ENCODE measurements around the gene OSBPL6. TPM values are rescaled to one million over a fixed set of nuclear protein-coding genes. Genes with fewer than 3 reads are reported as not detected.

OSBPL6 gene
- total and polyA plus RNA-seq, 9 of the 15 experiments (the other 6 are each of a cell fraction or from before 2014, with no cell fraction given): 3.4 to 12.7 (median 9.3) TPM

- peak overlapping the region; percentile 90 for H3K4me3 ChIP-seq
- 4% methylated on average over 18 of the region's 18 CpGs for WGBS (ENCODE audit: insufficient coverage, low coverage, missing lambda C conversion rate)
- DNase-seq (ENCODE audit: extremely low read depth in 1 of 4, low spot score in 3 of 4): peak in 1 of 4 experiments; percentile 14
- peaks cover 38% of the 10 kb centered on the region for H3K36me3 ChIP-seq (ENCODE audit: control insufficient read depth, insufficient read depth, low read length)
- peaks cover 32% of the 10 kb centered on the region for H3K79me2 ChIP-seq (ENCODE audit: control insufficient read depth, insufficient read depth, low read length)
- intact Hi-C loops (cut with micrococcal nuclease): loop anchor here (2.0 kb wide), 1 partner anchor 35 kb away; no protein-coding TSS in a partner anchor
- no peak for ATAC-seq
- H3K27ac ChIP-seq (ENCODE audit: extremely low read depth, low read depth, low read length): peak overlapping the region; percentile 96
- H3K27me3 ChIP-seq (ENCODE audit: control insufficient read depth in 2 of 2, insufficient read depth in 2 of 2, low read length in 2 of 2): no peaks in the 10 kb centered on the region
- peaks cover 14 to 19% of the 10 kb centered on the region in 2 experiments; a peak in 4 of 5 replicates for H3K4me1 ChIP-seq (replicated peaks in 1 of 2; ENCODE audit: control insufficient read depth in 2 of 2, insufficient read depth in 2 of 2, low read length in 2 of 2)
- H3K9ac ChIP-seq (ENCODE audit: insufficient read depth in 1 of 2, low read depth in 2 of 2, low read length in 2 of 2): peak overlapping the region; percentile 91 to 97
- FAIRE-seq: peak; percentile 37
- H4K20me1 ChIP-seq (replicated peaks; ENCODE audit: control insufficient read depth, insufficient read depth, low read length): 0 out of 2 replicates have a peak, but pooled peaks cover 7% of the 10 kb centered on the region
- H2AFZ ChIP-seq (ENCODE audit: low read depth, low read length): peak overlapping the region; percentile 98
- POLR2A ChIA-PET: interaction anchor here (0.6 to 2.9 kb wide), 9 partner anchors 9 to 119 kb away, joined by 3 to 23 read pairs (median 4); no protein-coding TSS in a partner anchor
- in situ Hi-C loops (cut with MboI): no loop called here
- CTCF ChIA-PET (ENCODE audit: low intra/inter-chr PET ratio): no interaction called here
- no peaks in the 10 kb centered on the region for H3K9me3 ChIP-seq (replicated peaks; ENCODE audit: control insufficient read depth, insufficient read depth, low read depth, low read length)
- BruUV-seq (replicated peaks): TSS peak; percentile 54
- H3K4me2 ChIP-seq (ENCODE audit: insufficient read depth, low read length): peak overlapping the region; percentile 95
- no peaks in the 10 kb centered on the region for H3K9me1 ChIP-seq (ENCODE audit: control insufficient read depth, insufficient read depth, low read length)
- TF ChIP-seq SP1 (CRISPR knock-in tag; IDR thresholded peaks at IDR 0.05) (0 out of 2 replicates have a peak, but pooled peaks have one; percentile 53), DMBX1 (CRISPR knock-in tag; IDR thresholded peaks at IDR 0.05; ENCODE audit: borderline replicate concordance) (no peak), RNF2 (IDR thresholded peaks at IDR 0.05) (no peak; the same call in 1 of the 2 replicates)
- TF ChIP-seq, protein P1, sequence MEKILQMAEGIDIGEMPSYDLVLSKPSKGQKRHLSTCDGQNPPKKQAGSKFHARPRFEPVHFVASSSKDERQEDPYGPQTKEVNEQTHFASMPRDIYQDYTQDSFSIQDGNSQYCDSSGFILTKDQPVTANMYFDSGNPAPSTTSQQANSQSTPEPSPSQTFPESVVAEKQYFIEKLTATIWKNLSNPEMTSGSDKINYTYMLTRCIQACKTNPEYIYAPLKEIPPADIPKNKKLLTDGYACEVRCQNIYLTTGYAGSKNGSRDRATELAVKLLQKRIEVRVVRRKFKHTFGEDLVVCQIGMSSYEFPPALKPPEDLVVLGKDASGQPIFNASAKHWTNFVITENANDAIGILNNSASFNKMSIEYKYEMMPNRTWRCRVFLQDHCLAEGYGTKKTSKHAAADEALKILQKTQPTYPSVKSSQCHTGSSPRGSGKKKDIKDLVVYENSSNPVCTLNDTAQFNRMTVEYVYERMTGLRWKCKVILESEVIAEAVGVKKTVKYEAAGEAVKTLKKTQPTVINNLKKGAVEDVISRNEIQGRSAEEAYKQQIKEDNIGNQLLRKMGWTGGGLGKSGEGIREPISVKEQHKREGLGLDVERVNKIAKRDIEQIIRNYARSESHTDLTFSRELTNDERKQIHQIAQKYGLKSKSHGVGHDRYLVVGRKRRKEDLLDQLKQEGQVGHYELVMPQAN (IDR thresholded peaks at IDR 0.05; ENCODE audit: borderline replicate concordance): peak; percentile 73
- TF ChIP-seq, protein P2, sequence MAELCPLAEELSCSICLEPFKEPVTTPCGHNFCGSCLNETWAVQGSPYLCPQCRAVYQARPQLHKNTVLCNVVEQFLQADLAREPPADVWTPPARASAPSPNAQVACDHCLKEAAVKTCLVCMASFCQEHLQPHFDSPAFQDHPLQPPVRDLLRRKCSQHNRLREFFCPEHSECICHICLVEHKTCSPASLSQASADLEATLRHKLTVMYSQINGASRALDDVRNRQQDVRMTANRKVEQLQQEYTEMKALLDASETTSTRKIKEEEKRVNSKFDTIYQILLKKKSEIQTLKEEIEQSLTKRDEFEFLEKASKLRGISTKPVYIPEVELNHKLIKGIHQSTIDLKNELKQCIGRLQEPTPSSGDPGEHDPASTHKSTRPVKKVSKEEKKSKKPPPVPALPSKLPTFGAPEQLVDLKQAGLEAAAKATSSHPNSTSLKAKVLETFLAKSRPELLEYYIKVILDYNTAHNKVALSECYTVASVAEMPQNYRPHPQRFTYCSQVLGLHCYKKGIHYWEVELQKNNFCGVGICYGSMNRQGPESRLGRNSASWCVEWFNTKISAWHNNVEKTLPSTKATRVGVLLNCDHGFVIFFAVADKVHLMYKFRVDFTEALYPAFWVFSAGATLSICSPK (IDR thresholded peaks at IDR 0.05; ENCODE audit: borderline replicate concordance): peak; percentile 88; the same call in 1 of the 2 replicates
- TF ChIP-seq, protein P3, sequence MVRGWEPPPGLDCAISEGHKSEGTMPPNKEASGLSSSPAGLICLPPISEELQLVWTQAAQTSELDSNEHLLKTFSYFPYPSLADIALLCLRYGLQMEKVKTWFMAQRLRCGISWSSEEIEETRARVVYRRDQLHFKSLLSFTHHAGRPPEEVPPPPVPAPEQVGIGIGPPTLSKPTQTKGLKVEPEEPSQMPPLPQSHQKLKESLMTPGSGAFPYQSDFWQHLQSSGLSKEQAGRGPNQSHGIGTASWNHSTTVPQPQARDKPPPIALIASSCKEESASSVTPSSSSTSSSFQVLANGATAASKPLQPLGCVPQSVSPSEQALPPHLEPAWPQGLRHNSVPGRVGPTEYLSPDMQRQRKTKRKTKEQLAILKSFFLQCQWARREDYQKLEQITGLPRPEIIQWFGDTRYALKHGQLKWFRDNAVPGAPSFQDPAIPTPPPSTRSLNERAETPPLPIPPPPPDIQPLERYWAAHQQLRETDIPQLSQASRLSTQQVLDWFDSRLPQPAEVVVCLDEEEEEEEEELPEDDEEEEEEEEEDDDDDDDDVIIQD (CRISPR knock-in tag; IDR thresholded peaks at IDR 0.05): no peak
Measured at GRCh38 chr2:178449700-178450523, 255.6 kb downstream of the OSBPL6 start.
